ENCODE results near the gene PNRC1. TPM values are rescaled to one million over a fixed set of nuclear protein-coding genes. Genes with fewer than 3 reads are reported as not detected.

PNRC1 gene
- polyA plus RNA-seq, 2 of the 4 experiments (the other 2 are of a cell fraction), result 27.2 to 37.8 TPM

DNA sequence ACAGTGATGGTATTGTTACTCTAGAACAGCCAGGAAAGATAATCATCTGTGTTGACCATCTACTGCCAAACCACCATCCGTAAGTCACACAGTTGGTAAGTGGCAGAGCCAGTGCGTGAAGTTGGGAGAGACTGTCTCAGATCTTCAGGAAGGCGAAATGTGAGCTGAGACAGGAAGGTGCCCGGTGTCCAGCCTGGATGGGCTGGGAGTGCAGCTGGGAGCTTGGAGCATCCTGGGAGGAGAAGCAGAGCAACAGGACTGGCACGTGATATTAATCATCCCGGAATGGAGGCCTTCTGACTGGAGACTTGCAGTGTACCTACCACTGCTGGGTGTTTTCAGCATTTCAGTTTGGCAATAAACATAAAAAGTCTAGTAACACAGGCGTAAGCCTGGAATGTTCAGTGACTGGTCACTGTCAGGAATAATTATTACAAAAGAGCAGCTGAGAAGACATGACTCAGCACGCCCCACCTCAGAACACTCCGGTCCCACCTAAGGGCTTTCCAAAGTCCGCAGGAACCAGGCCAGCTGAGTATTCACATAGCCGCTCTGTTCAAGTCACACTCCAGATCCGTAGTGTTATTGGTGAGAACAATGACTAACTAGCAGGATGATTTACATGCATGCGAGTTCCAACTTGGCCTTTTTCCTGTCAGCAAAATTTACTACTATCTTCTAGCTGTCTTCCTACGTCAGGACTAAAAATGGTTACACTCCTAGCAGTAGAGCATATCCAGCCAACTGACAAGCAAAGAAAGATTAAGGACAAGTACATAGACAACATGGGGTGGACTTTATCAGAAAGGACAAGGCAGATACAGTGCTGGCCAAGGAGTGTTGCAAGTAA is 45.1 kb upstream of the PNRC1 start:
- ATAC-seq (peak; percentile 91 to 94), DNase-seq (ENCODE audit: low read depth in 1 of 2, low spot score in 1 of 2) (peak; percentile 51 to 93), FAIRE-seq (peak; percentile 32)
- H3K9me3 ChIP-seq, result peaks cover 24% of the 10 kb centered on the region
- H3K4me1 ChIP-seq, result peaks cover 28% of the 10 kb centered on the region
- ChIA-PET POLR2A (interaction anchor here (0.6 to 4.4 kb wide), 7 partner anchors 9 to 111 kb away, joined by 3 to 113 read pairs (median 3); partner anchors contain the start of genes PNRC1 and RNGTT), CTCF (interaction anchor here (0.8 to 2.0 kb wide), 4 partner anchors 9 to 52 kb away, joined by 3 to 9 read pairs (median 4); partner anchors contain the start of gene PNRC1)
- H3K27ac ChIP-seq, result peak overlapping the region; percentile 83 to 92
- WGBS (ENCODE audit: missing lambda C conversion rate), result 2% methylated on average over 13 of the region's 14 CpGs
- peak overlapping the region; percentile 74 for H3K4me2 ChIP-seq
- H3K4me3 ChIP-seq, result peak overlapping the region; percentile 11; the same call in 1 of the 3 replicates
- TF ChIP-seq RARB (CRISPR knock-in tag; IDR thresholded peaks at IDR 0.05), result no peak
- TF ChIP-seq, protein P1, sequence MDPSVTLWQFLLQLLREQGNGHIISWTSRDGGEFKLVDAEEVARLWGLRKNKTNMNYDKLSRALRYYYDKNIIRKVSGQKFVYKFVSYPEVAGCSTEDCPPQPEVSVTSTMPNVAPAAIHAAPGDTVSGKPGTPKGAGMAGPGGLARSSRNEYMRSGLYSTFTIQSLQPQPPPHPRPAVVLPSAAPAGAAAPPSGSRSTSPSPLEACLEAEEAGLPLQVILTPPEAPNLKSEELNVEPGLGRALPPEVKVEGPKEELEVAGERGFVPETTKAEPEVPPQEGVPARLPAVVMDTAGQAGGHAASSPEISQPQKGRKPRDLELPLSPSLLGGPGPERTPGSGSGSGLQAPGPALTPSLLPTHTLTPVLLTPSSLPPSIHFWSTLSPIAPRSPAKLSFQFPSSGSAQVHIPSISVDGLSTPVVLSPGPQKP (IDR thresholded peaks at IDR 0.05; ENCODE audit: low read depth, low read length), result no peak
- TF ChIP-seq MAFK (IDR thresholded peaks at IDR 0.05; ENCODE audit: partially characterized antibody), result peak; percentile 98
- TF ChIP-seq RAD21 (conservative IDR thresholded peaks at IDR 0.05 in 1 of 2, IDR thresholded peaks at IDR 0.05 in 1 of 2), result no peak; a peak in 1 of 5 replicates
- TF ChIP-seq MAZ (IDR thresholded peaks at IDR 0.05; ENCODE audit: borderline replicate concordance, low read depth, low read length), result no peak
- no peak for TF ChIP-seq CBX8 (IDR thresholded peaks at IDR 0.05)
- TF ChIP-seq NR3C1 (IDR thresholded peaks at IDR 0.05), result no peak
- 0 out of 2 replicates have a peak, but pooled peaks have one; percentile 44 for TF ChIP-seq HOXB13 (CRISPR knock-in tag; IDR thresholded peaks at IDR 0.05; ENCODE audit: low read depth)
- TF ChIP-seq, protein P2, sequence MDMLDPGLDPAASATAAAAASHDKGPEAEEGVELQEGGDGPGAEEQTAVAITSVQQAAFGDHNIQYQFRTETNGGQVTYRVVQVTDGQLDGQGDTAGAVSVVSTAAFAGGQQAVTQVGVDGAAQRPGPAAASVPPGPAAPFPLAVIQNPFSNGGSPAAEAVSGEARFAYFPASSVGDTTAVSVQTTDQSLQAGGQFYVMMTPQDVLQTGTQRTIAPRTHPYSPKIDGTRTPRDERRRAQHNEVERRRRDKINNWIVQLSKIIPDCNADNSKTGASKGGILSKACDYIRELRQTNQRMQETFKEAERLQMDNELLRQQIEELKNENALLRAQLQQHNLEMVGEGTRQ (IDR thresholded peaks at IDR 0.05), result peak; percentile 64
- peak in 1 of 2 experiments; percentile 76; a peak in 2 of 4 replicates for TF ChIP-seq CEBPB (IDR thresholded peaks at IDR 0.05)
- TF ChIP-seq, protein P3, sequence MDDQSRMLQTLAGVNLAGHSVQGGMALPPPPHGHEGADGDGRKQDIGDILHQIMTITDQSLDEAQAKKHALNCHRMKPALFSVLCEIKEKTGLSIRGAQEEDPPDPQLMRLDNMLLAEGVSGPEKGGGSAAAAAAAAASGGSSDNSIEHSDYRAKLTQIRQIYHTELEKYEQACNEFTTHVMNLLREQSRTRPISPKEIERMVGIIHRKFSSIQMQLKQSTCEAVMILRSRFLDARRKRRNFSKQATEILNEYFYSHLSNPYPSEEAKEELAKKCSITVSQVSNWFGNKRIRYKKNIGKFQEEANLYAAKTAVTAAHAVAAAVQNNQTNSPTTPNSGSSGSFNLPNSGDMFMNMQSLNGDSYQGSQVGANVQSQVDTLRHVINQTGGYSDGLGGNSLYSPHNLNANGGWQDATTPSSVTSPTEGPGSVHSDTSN (IDR thresholded peaks at IDR 0.05), result no peak
- TF ChIP-seq MYC (IDR thresholded peaks at IDR 0.05; ENCODE audit: borderline replicate concordance, low read length), result no peak
- TF ChIP-seq ZFP36 (IDR thresholded peaks at IDR 0.05; ENCODE audit: borderline replicate concordance, partially characterized antibody), result no peak
- no peak for TF ChIP-seq TP53 (CRISPR knock-in tag; IDR thresholded peaks at IDR 0.05)
- TF ChIP-seq, protein P4, sequence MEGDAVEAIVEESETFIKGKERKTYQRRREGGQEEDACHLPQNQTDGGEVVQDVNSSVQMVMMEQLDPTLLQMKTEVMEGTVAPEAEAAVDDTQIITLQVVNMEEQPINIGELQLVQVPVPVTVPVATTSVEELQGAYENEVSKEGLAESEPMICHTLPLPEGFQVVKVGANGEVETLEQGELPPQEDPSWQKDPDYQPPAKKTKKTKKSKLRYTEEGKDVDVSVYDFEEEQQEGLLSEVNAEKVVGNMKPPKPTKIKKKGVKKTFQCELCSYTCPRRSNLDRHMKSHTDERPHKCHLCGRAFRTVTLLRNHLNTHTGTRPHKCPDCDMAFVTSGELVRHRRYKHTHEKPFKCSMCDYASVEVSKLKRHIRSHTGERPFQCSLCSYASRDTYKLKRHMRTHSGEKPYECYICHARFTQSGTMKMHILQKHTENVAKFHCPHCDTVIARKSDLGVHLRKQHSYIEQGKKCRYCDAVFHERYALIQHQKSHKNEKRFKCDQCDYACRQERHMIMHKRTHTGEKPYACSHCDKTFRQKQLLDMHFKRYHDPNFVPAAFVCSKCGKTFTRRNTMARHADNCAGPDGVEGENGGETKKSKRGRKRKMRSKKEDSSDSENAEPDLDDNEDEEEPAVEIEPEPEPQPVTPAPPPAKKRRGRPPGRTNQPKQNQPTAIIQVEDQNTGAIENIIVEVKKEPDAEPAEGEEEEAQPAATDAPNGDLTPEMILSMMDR (IDR thresholded peaks at IDR 0.05), result no peak
- peak; percentile 72 to 88 for TF ChIP-seq JUN (IDR thresholded peaks at IDR 0.05)
- TF ChIP-seq KDM1A (IDR thresholded peaks at IDR 0.05; ENCODE audit: low read depth), result no peak
- TF ChIP-seq JUNB (IDR thresholded peaks at IDR 0.05), result peak; percentile 78
- peak; percentile 84 for TF ChIP-seq BHLHE40 (IDR thresholded peaks at IDR 0.05; ENCODE audit: low read depth, low read length)
- TF ChIP-seq FOSL2 (IDR thresholded peaks at IDR 0.05), result peak; percentile 52
- TF ChIP-seq FOSL2 (CRISPR knock-in tag; IDR thresholded peaks at IDR 0.05), result peak; percentile 90
- TF ChIP-seq POLR2A (IDR thresholded peaks at IDR 0.05; ENCODE audit: low read length), result no peak
- TF ChIP-seq, protein P5, sequence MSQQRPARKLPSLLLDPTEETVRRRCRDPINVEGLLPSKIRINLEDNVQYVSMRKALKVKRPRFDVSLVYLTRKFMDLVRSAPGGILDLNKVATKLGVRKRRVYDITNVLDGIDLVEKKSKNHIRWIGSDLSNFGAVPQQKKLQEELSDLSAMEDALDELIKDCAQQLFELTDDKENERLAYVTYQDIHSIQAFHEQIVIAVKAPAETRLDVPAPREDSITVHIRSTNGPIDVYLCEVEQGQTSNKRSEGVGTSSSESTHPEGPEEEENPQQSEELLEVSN (IDR thresholded peaks at IDR 0.05; ENCODE audit: borderline replicate concordance, low read depth), result 0 out of 2 replicates have a peak, but pooled peaks have one; percentile 29
- TF ChIP-seq PHF8 (IDR thresholded peaks at IDR 0.05; ENCODE audit: borderline replicate concordance, low read depth), result no peak
- no peak for TF ChIP-seq TFCP2L1 (CRISPR knock-in tag; IDR thresholded peaks at IDR 0.05)
- TF ChIP-seq EHMT2 (IDR thresholded peaks at IDR 0.05; ENCODE audit: low read depth), result no peak
- TF ChIP-seq, protein P6, sequence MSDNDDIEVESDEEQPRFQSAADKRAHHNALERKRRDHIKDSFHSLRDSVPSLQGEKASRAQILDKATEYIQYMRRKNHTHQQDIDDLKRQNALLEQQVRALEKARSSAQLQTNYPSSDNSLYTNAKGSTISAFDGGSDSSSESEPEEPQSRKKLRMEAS (IDR thresholded peaks at IDR 0.05), result no peak
- peak; percentile 48; the same call in 1 of the 2 replicates for TF ChIP-seq GATA3 (IDR thresholded peaks at IDR 0.05; ENCODE audit: borderline replicate concordance)
- TF ChIP-seq NFE2L2 (conservative IDR thresholded peaks at IDR 0.05; ENCODE audit: low read length), result peak; percentile 80
- TF ChIP-seq ZSCAN20 (CRISPR knock-in tag; IDR thresholded peaks at IDR 0.05), result no peak
- TF ChIP-seq, protein P7, sequence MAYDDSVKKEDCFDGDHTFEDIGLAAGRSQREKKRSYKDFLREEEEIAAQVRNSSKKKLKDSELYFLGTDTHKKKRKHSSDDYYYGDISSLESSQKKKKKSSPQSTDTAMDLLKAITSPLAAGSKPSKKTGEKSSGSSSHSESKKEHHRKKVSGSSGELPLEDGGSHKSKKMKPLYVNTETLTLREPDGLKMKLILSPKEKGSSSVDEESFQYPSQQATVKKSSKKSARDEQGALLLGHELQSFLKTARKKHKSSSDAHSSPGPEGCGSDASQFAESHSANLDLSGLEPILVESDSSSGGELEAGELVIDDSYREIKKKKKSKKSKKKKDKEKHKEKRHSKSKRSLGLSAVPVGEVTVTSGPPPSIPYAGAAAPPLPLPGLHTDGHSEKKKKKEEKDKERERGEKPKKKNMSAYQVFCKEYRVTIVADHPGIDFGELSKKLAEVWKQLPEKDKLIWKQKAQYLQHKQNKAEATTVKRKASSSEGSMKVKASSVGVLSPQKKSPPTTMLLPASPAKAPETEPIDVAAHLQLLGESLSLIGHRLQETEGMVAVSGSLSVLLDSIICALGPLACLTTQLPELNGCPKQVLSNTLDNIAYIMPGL (CRISPR knock-in tag; IDR thresholded peaks at IDR 0.05; ENCODE audit: borderline replicate concordance), result no peak
- 0 out of 2 replicates have a peak, but pooled peaks have one; percentile 12 for TF ChIP-seq FOXS1 (CRISPR knock-in tag; IDR thresholded peaks at IDR 0.05)
- TF ChIP-seq EP300 (IDR thresholded peaks at IDR 0.05), result peak; percentile 45 to 78; a peak in 3 of 5 replicates
- TF ChIP-seq EHF (CRISPR knock-in tag; IDR thresholded peaks at IDR 0.05), result no peak
